ENCODE data around the gene CDYL2.
"Not testable (repeated sequence)": the region's sequence is repeated elsewhere in the genome, so short reads cannot be mapped to it uniquely, and the experiment has no call there.

The CDYL2 gene

GRCh38 chr16:80804526-80805383 is at the start of gene CDYL2:
TSS of gene CDYL2 (minus strand) at chr16:80804598. CDS start at chr16:80804173, 425 bp downstream.
- DNase-seq: no peak

DNA sequence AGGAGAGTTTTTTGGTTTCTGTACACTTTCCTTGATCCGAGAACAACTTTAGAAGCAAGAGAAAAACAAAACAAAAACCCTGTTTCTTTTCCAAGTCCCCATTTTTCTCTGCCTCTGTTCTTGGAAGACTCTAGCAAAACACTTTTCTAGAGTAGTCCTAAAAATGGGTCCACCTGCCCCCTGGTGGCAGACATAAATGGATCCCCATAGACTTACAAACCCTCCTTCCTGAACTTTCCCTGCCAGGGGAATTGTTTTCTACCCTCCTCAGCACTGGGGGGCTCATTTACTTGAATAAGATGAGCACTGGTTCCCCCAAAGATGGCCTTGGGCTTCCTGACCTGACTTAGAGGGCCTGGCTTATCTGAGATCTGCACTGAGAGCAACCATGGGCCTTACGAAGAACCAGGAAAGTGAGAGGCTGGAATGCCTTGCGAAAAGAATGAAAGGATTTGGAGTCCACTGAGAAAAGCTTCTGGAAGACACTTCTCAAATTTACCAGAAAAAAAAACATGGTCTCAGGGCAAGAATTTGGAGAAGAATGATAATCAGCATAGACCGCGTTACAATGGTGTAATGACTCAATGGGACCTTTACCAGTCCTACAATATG is 48.0 kb upstream of the CDYL2 start:
- no peak for DNase-seq

- no peak for DNase-seq
Measured at GRCh38 chr16:80851831-80852230, 47.4 kb upstream of the CDYL2 start.

GRCh38 chr16:80850757-80851156 is 46.4 kb upstream of the CDYL2 start:
- DNase-seq: no peak

DNA sequence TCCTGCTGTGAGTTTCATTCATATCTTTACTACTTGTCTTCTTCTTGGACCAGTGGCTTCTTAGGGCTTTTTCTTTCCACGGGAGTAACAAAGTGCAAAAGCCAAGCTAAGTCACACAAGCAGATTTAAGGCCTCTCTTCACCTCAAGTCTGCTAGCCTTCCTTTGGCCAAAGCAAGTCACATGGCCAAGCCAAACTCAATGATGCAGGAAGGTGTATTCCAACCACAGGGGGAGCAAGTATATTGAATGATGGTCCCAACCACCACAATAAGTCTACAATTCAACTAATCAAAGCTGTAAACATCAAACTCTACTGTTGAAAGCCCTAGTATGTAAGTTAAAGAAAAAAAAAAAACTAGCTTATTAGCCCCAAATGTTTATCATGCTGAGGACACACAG is 44.5 kb upstream of the CDYL2 start:
- DNase-seq: no peak

DNA sequence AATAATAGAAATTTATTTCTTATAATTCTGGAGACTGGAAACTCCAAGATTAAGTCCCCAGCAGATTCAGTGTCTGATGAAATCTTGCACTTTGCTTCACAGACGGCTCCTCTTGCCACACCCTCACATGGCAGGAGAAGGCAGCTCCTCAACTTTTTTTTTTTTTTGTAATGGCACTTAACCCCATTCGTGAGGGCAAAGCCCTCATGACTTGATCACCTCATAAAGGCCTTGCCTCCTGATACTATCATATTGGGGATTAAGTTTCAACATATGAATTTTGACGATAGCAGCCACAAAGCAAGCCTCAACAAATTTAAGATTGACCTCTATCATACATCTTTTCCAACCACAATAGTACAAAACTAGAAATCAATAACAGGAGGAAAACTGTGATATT is 42.3 kb upstream of the CDYL2 start:
- no peak for DNase-seq

DNA sequence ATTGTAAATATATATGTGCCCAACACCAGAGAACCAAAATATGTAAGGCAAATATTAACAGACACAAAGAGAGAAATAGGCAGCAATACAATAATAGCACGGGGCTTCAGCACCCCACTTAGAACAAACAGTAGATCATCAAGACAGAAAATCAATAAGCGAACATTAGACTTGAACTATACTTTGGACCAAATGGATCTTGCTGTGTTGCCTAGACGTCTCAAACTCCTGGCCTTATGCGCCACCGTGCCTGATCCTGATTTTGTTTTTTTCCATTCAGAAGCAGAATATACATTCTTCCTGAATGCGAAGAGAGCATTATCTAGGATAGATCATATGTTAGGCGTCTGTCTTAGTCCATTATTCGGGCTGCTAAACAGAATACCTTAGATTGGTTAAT is 41.9 kb upstream of the CDYL2 start:
- DNase-seq: no peak

DNA sequence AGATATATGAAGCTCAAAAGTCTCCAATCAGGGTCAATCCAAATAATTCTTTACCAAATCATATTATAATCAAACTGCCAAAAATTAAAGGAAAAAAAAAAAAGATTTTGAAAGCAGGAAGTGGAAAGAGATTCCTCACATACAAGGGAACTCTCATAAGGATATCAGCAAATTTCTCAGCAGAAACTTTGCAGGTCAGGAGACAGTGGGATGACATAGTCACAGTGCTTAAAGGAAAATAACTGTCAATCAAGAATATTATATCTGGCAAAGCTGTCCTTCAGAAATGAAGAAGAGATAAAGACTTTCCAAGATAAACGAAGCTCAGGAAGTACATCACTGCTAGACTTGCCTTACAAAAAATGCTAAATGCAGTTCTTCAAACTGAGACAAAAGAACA is 40.0 kb upstream of the CDYL2 start:
- no peak for DNase-seq

DNA sequence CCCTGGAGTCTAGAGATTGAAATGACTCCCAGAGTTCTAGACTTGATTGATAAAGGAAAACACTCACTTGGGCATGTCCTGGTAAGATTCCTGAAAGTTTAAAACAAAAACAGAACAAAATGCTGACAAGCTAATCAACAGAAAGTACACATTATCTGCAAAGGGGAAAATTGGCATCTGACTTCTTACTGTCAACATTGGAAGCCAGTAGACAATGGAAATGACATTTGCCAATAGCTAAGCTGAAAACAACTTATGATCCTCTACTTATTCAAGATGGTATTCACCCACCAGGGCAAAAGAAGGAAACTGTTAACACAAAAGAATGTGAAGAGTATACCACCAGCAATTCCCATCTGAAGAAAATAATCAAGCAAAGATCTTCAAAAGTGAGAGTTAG is 36.8 kb upstream of the CDYL2 start:
- no peak for DNase-seq

- no peak for DNase-seq
Measured at GRCh38 chr16:80837533-80838147, 33.2 kb upstream of the CDYL2 start.

GRCh38 chr16:80836846-80837245 is 32.4 kb upstream of the CDYL2 start:
- DNase-seq: no peak

- DNase-seq: no peak
Measured at GRCh38 chr16:80836202-80836601, 31.8 kb upstream of the CDYL2 start.

- no peak for DNase-seq
Measured at GRCh38 chr16:80831039-80831438, 26.6 kb upstream of the CDYL2 start.

DNA sequence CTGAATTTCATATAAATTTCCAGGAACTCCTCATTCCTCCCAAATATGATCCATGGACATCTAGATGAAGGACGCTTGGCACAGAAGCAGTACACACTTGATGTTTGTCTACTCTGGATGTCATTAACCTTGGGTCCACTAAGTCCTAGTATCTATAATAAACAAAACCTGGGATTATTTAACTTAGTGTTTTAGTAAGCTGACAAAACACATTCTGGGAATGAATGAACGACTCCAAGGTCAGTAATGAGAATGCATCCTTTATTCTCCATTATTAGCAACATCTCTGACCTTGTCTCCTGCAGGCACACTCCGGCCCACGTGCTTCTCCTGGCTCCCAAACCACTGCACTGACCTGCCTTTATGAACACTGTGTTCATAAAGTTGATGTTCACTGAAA is 24.1 kb upstream of the CDYL2 start:
- DNase-seq: no peak

DNA sequence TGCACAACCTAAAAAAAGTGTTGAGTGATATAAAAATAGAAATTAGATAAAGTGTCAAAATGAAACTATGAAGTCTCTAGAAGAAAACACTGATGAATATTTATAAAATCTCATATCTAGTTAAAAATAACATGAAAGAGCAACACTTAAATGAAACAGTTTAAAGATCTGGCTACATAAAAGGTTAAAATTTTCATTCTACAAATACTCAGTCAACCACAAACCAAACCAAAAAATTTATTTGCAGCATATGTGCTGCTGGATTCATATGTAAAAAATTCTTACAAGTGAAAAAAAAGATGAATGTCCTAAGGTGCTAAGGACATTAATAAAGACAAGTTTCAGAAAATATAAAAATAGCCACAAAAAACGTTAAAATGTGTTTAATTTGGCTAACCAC is 22.6 kb upstream of the CDYL2 start:
- no peak for DNase-seq

GRCh38 chr16:80825365-80825758 is 21.0 kb upstream of the CDYL2 start:
- no peak for DNase-seq

- peak; percentile 14 for DNase-seq
Measured at GRCh38 chr16:80824623-80825364, 20.4 kb upstream of the CDYL2 start.

- DNase-seq: no peak
Measured at GRCh38 chr16:80819988-80820387, 15.6 kb upstream of the CDYL2 start.

DNA sequence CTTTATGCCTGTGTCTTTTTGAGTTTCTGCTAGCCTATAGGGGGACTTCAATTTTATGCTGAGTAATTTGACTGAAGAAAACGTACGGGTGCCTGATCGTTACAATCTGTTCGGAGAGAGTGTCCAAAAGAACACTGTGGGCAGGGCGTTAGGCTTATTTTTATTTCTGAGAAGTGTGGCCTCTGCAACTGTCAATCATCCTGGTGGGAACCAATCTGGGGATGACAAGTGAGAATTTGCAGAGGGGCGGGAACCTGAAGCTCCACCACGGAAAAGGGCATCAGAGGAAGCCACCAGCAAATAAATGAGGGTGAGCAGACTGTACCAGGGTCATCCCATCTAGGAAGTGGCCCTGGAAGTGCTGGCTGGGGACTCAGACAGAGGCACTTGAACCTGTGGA is 12.0 kb upstream of the CDYL2 start:
- no peak for DNase-seq

DNA sequence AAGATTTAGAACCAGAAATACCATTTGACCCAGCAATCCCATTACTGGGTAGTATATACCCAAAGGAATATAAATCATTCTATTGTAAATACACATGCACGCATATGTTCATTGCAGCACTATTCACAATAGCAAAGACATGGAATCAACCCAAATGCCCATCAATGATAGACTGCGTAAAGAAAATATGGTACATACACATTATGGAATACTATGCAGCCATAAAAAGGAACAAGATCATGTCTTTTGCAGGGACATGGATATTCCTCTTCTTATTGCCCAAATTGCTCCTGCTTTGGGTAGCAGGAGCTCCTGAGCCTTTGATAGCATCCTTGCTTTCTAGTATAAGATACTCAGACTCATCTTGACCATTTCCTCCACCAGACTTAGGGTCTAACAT is 10.9 kb upstream of the CDYL2 start:
- DNase-seq: not testable (repeated sequence)

- no peak for DNase-seq
Measured at GRCh38 chr16:80812593-80812992, 8.2 kb upstream of the CDYL2 start.

DNA sequence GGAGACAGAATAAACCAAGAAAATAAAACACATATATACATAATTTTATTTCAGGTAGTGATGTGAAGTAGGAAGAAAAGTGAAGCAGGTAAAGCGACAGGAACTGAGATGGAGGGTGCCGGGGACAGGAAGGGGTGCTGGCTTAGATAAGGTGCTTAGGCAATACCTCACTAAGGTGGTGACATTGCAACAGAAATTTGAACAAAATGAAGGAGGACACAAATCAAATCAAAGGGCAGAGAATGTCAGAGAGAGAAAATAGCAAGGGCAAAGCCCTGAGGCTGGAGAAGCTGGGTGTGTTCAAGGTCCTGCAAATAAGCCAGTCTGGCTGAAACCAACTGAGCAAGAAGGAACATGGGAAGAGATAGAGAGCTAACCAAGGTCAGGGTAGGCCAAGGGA is 5.0 kb upstream of the CDYL2 start:
- DNase-seq: no peak

GRCh38 chr16:80807906-80808305 is 3.5 kb upstream of the CDYL2 start:
- no peak for DNase-seq

Measured in DMS79 treated with DMSO at 0.1 percent for 48 hours (cell line).